CD4-positive, CD25-positive, alpha-beta regulatory T cell (primary cell): ENCODE results near the gene KHDC4. TPM values are rescaled to one million over a fixed set of nuclear protein-coding genes. Genes with fewer than 3 reads are reported as not detected.
"Not testable (repeated sequence)": the region's sequence is repeated elsewhere in the genome, so short reads cannot be mapped to it uniquely, and the experiment has no call there.

Experiments used
- ATAC-seq, 2 donors: fragments of 150-1000 bp; cut with Tn5 transposase; one replicate each; pipeline ENCODE4 v1.10.0; 2021; ENCODE audit warnings: low read depth in 2 of 2, moderate number of reproducible peaks in 2 of 2, moderate library complexity in 1 of 2
- DNase-seq, 3 donors: peaks; one replicate each; pipeline versions ENCODE4 v3.0.0 to v3.0.0-alpha.2; 2012 to 2022; ENCODE audit warnings: mixed read lengths in 1 of 3
- H3K27ac ChIP-seq: one replicate; pipeline ENCODE4 v1.7.0; 2013; ENCODE audit warnings: mild to moderate bottlenecking, low read length; ENCODE audit not compliant: insufficient read depth, poor library complexity, severe bottlenecking
- H3K27me3 ChIP-seq: one replicate; pipeline ENCODE4 v1.7.0; 2013; ENCODE audit warnings: low read length; ENCODE audit not compliant: control insufficient read depth, insufficient read depth
- H3K36me3 ChIP-seq: one replicate; pipeline ENCODE4 v1.7.0; 2013; ENCODE audit warnings: mild to moderate bottlenecking, low read length, moderate library complexity; ENCODE audit not compliant: control insufficient read depth, insufficient read depth
- H3K4me1 ChIP-seq: 2 replicates; pipeline ENCODE4 v1.7.0; 2013; ENCODE audit warnings: mild to moderate bottlenecking, low read length; ENCODE audit not compliant: insufficient read depth, control insufficient read depth, poor library complexity, severe bottlenecking
- H3K4me3 ChIP-seq: one replicate; pipeline ENCODE4 v1.7.0; 2013; ENCODE audit warnings: low read depth, mild to moderate bottlenecking, low read length, moderate library complexity
- H3K9me3 ChIP-seq, 2 experiments: 1 replicate in 1 of 2; 2 replicates in 1 of 2; pipeline ENCODE4 v1.7.0; 2013; ENCODE audit warnings: low read length in 2 of 2, mild to moderate bottlenecking in 1 of 2, moderate library complexity in 1 of 2; ENCODE audit not compliant: control insufficient read depth in 2 of 2
- H3K27ac Mint-ChIP-seq, 3 donors: one replicate each; pipeline ENCODE4 v1.8.0; 2020 to 2022; ENCODE audit warnings: mild to moderate bottlenecking in 3 of 3, mixed read lengths in 3 of 3, moderate library complexity in 2 of 3
- H3K27me3 Mint-ChIP-seq: one replicate; pipeline ENCODE4 v1.8.0; 2022; ENCODE audit warnings: mild to moderate bottlenecking, mixed read lengths
- H3K36me3 Mint-ChIP-seq: one replicate; pipeline ENCODE4 v1.8.0; 2020; ENCODE audit warnings: mixed read lengths
- H3K4me1 Mint-ChIP-seq, 4 donors: one replicate each; pipeline ENCODE4 v1.8.0; 2020 to 2022; ENCODE audit warnings: mixed read lengths in 4 of 4, mild to moderate bottlenecking in 1 of 4
- H3K4me3 Mint-ChIP-seq, 4 donors: one replicate each; pipeline ENCODE4 v1.8.0; 2020 to 2022; ENCODE audit warnings: mild to moderate bottlenecking in 4 of 4, mixed read lengths in 4 of 4, moderate library complexity in 3 of 4
- H3K9me3 Mint-ChIP-seq, 7 donors: one replicate each; pipeline ENCODE4 v1.8.0; 2020 to 2022; ENCODE audit warnings: mixed read lengths in 7 of 7, mild to moderate bottlenecking in 3 of 7, moderate library complexity in 2 of 7
- polyA plus RNA-seq, 4 donors: library from polyadenylated mRNA; unstranded; fragments of 300-500 nt; fragmentation: Illumina TruSeq; gene quantifications; one replicate each; pipeline ENCODE4 v1.2.3, GENCODE V29; 2021
- total RNA-seq: library from RNA; stranded (reverse); gene quantifications from one replicate; pipeline ENCODE4 v1.2.3, GENCODE V29; 2022

KHDC4 gene
- total and polyA plus RNA-seq, 5 donors from 2014 or later = 7.4 to 60.1 (median 8.6) TPM

- Mint-ChIP-seq H3K4me3 (peak overlapping the region; percentile 95 to 99 (median 98)), H3K27me3 (no peaks in the 10 kb centered on the region), H3K9me3 (no peaks in the 10 kb centered on the region), H3K27ac (peak overlapping the region in 1 of 3 donors; percentile 98), H3K36me3 (peaks cover 25% of the 10 kb centered on the region), H3K4me1 (peaks cover 13 to 41% (median 19%) of the 10 kb centered on the region in 4 donors)
- H3K36me3 ChIP-seq = peaks cover 48% of the 10 kb centered on the region
- peak overlapping the region; percentile 95 for H3K4me3 ChIP-seq
- no peaks in the 10 kb centered on the region for H3K9me3 ChIP-seq
- peak overlapping the region; percentile 89 for H3K27ac ChIP-seq
- H3K4me1 ChIP-seq = peaks cover 19% of the 10 kb centered on the region
- ATAC-seq (peak in 1 of 2 donors; percentile 11), DNase-seq (peak in 1 of 3 donors; percentile 39)
- no peaks in the 10 kb centered on the region for H3K27me3 ChIP-seq
These were observed 24.3 kb downstream of the KHDC4 start for GRCh38 chr1:155909894-155910293.

- Mint-ChIP-seq H3K4me1 (peaks cover 6 to 14% (median 13%) of the 10 kb centered on the region in 4 donors), H3K36me3 (peaks cover 30% of the 10 kb centered on the region), H3K9me3 (no peaks in the 10 kb centered on the region), H3K27me3 (no peaks in the 10 kb centered on the region), H3K4me3 (peak overlapping the region in 1 of 4 donors; percentile 19), H3K27ac (no peak overlapping the region)
- no peak overlapping the region for H3K4me3 ChIP-seq
- DNase-seq (no peak), ATAC-seq (no peak)
- H3K27ac ChIP-seq = no peak overlapping the region
- H3K9me3 ChIP-seq = no peaks in the 10 kb centered on the region
- peaks cover 66% of the 10 kb centered on the region for H3K36me3 ChIP-seq
- peaks cover 3% of the 10 kb centered on the region for H3K4me1 ChIP-seq
- H3K27me3 ChIP-seq = no peaks in the 10 kb centered on the region
These were observed 30.0 kb downstream of the KHDC4 start for GRCh38 chr1:155904261-155904660.

- peaks cover 67% of the 10 kb centered on the region for H3K36me3 ChIP-seq
- H3K4me1 ChIP-seq = no peaks in the 10 kb centered on the region
- H3K27ac ChIP-seq = no peak overlapping the region
- Mint-ChIP-seq H3K27ac (peak overlapping the region in 1 of 3 donors; percentile 39), H3K4me1 (peaks cover 0 to 15% (median 12%) of the 10 kb centered on the region in 4 donors), H3K9me3 (no peaks in the 10 kb centered on the region), H3K4me3 (no peak overlapping the region), H3K27me3 (no peaks in the 10 kb centered on the region), H3K36me3 (peaks cover 29% of the 10 kb centered on the region)
- H3K27me3 ChIP-seq = no peaks in the 10 kb centered on the region
- ATAC-seq (no peak), DNase-seq (no peak)
- no peak overlapping the region for H3K4me3 ChIP-seq
- H3K9me3 ChIP-seq = no peaks in the 10 kb centered on the region
These were observed 34.1 kb downstream of the KHDC4 start for GRCh38 chr1:155900161-155900560.

- Histone ChIP-seq H3K27me3 (no peaks in the 10 kb centered on the region), H3K27ac (no peak overlapping the region), H3K4me3 (no peak overlapping the region), H3K4me1 (no peaks in the 10 kb centered on the region), H3K36me3 (peaks cover 62% of the 10 kb centered on the region), H3K9me3 (no peaks in the 10 kb centered on the region)
- ATAC-seq (no peak), DNase-seq (no peak)
- Mint-ChIP-seq H3K36me3 (peaks cover 28% of the 10 kb centered on the region), H3K4me3 (no peak overlapping the region), H3K27ac (peak overlapping the region in 1 of 3 donors; percentile 78), H3K9me3 (no peaks in the 10 kb centered on the region), H3K4me1 (peaks cover 0 to 15% (median 11%) of the 10 kb centered on the region in 4 donors), H3K27me3 (no peaks in the 10 kb centered on the region)
These were observed 34.5 kb downstream of the KHDC4 start for GRCh38 chr1:155899683-155900082.

- Mint-ChIP-seq H3K27me3 (no peaks in the 10 kb centered on the region), H3K36me3 (peaks cover 21% of the 10 kb centered on the region), H3K9me3 (no peaks in the 10 kb centered on the region), H3K4me1 (peaks cover 2 to 15% (median 8%) of the 10 kb centered on the region in 4 donors), H3K4me3 (no peak overlapping the region), H3K27ac (peak overlapping the region in 1 of 3 donors; percentile 7)
- ATAC-seq = no peak
- H3K4me3 ChIP-seq = no peak overlapping the region
- no peaks in the 10 kb centered on the region for H3K9me3 ChIP-seq
- no peaks in the 10 kb centered on the region for H3K27me3 ChIP-seq
- peaks cover 54% of the 10 kb centered on the region for H3K36me3 ChIP-seq
- H3K27ac ChIP-seq = no peak overlapping the region
- DNase-seq = no peak
- no peaks in the 10 kb centered on the region for H3K4me1 ChIP-seq
These were observed 35.3 kb downstream of the KHDC4 start for GRCh38 chr1:155898888-155899287.

- Mint-ChIP-seq H3K27ac (peak overlapping the region in 1 of 3 donors; percentile 59), H3K27me3 (no peaks in the 10 kb centered on the region), H3K4me3 (no peak overlapping the region), H3K9me3 (no peaks in the 10 kb centered on the region), H3K36me3 (peaks cover 21% of the 10 kb centered on the region), H3K4me1 (peaks cover 10 to 23% (median 15%) of the 10 kb centered on the region in 4 donors)
- Histone ChIP-seq H3K36me3 (peaks cover 47% of the 10 kb centered on the region), H3K4me3 (no peak overlapping the region), H3K4me1 (no peaks in the 10 kb centered on the region), H3K27ac (no peak overlapping the region), H3K27me3 (no peaks in the 10 kb centered on the region), H3K9me3 (no peaks in the 10 kb centered on the region)
- DNase-seq (no peak), ATAC-seq (no peak)
These were observed 36.5 kb downstream of the KHDC4 start for GRCh38 chr1:155897746-155898145.

GRCh38 chr1:155896476-155896875, 37.7 kb downstream of the KHDC4 start:
- Mint-ChIP-seq H3K27ac (peak overlapping the region in 1 of 3 donors; percentile 41), H3K4me1 (peaks cover 10 to 23% (median 15%) of the 10 kb centered on the region in 4 donors), H3K36me3 (peaks cover 21% of the 10 kb centered on the region)
- not testable (repeated sequence) for H3K4me3 Mint-ChIP-seq, DNase-seq, H3K4me3 ChIP-seq, H3K9me3 Mint-ChIP-seq, ATAC-seq, H3K4me1 ChIP-seq, H3K9me3 ChIP-seq, H3K27me3 ChIP-seq, H3K27me3 Mint-ChIP-seq, H3K27ac ChIP-seq
- H3K36me3 ChIP-seq = peaks cover 40% of the 10 kb centered on the region

- not testable (repeated sequence) for H3K27me3 ChIP-seq, H3K4me1 ChIP-seq, ATAC-seq, H3K4me3 Mint-ChIP-seq, H3K9me3 Mint-ChIP-seq, H3K27ac ChIP-seq, H3K27ac Mint-ChIP-seq, H3K4me3 ChIP-seq, H3K9me3 ChIP-seq, H3K27me3 Mint-ChIP-seq, DNase-seq
- Mint-ChIP-seq H3K36me3 (peaks cover 21% of the 10 kb centered on the region), H3K4me1 (peaks cover 10 to 23% (median 15%) of the 10 kb centered on the region in 4 donors)
- H3K36me3 ChIP-seq = peaks cover 32% of the 10 kb centered on the region
These were observed 38.6 kb downstream of the KHDC4 start for GRCh38 chr1:155895617-155896016.
